Neural cell (in vitro differentiated cells): ENCODE results near the gene LAPTM5. TPM values are rescaled to one million over a fixed set of nuclear protein-coding genes. Genes with fewer than 3 reads are reported as not detected.

Experiments used
- H2AFZ ChIP-seq: fragments of 200-600, 300-800 bp; sonication (generic), shearing (Covaris generic); 2 replicates; pipeline ENCODE4 v1.6.0; 2014; ENCODE audit warnings: low read depth, mild to moderate bottlenecking, antibody characterized with exemption, low read length, moderate library complexity
- H3F3A ChIP-seq: fragments of 200-600 bp; shearing (Covaris generic); 2 replicates; pipeline ENCODE4 v1.6.1; 2016; ENCODE audit warnings: mild to moderate bottlenecking, moderate library complexity, mixed read lengths, antibody characterized with exemption, low read length; ENCODE audit not compliant: insufficient read depth, poor library complexity, severe bottlenecking
- H3K27ac ChIP-seq: fragments of 200-600, 300-800 bp; sonication (generic), shearing (Covaris generic); 2 replicates; pipeline ENCODE4 v1.5.1; 2014; ENCODE audit warnings: mild to moderate bottlenecking, low read length, moderate library complexity
- H3K27me3 ChIP-seq: fragments of 300-800, 200-600 bp; sonication (generic), shearing (Covaris generic); 2 replicates; pipeline ENCODE4 v1.6.0; 2014; ENCODE audit warnings: mild to moderate bottlenecking, low read depth, low read length, moderate library complexity; ENCODE audit not compliant: insufficient read depth
- H3K36me3 ChIP-seq: fragments of 300-800, 200-600 bp; sonication (generic), shearing (Covaris generic); 2 replicates; pipeline ENCODE4 v1.5.1; 2014; ENCODE audit warnings: mild to moderate bottlenecking, antibody characterized with exemption, low read length, moderate library complexity; ENCODE audit not compliant: insufficient read depth
- H3K4me2 ChIP-seq: fragments of 300-800, 200-600 bp; sonication (generic), shearing (Covaris generic); 2 replicates; pipeline ENCODE4 v1.6.0; 2014; ENCODE audit warnings: mild to moderate bottlenecking, low read length
- H3K4me3 ChIP-seq: fragments of 300-800, 200-600 bp; sonication (generic), shearing (Covaris generic); 2 replicates; pipeline ENCODE4 v1.5.1; 2014; ENCODE audit warnings: mild to moderate bottlenecking, low read length, moderate library complexity
- H3K79me2 ChIP-seq: fragments of 200-600 bp; shearing (Covaris generic); replicated peaks from 2 replicates; pipeline ENCODE4 v1.6.0; 2014; ENCODE audit warnings: mild to moderate bottlenecking, low read length, moderate library complexity; ENCODE audit not compliant: insufficient read depth
- H3K9ac ChIP-seq: fragments of 300-800, 200-600 bp; sonication (generic), shearing (Covaris generic); 2 replicates; pipeline ENCODE4 v1.6.1; 2016; ENCODE audit warnings: mild to moderate bottlenecking, low read length, mixed read lengths
- H3K9me2 ChIP-seq: fragments of 200-600 bp; shearing (Covaris generic); 2 replicates; pipeline ENCODE4 v1.6.1; 2016; ENCODE audit warnings: mild to moderate bottlenecking, low read length, mixed read lengths; ENCODE audit not compliant: insufficient read depth
- H3K9me3 ChIP-seq: fragments of 200-600, 300-800 bp; sonication (generic), shearing (Covaris generic); 2 replicates; pipeline ENCODE4 v1.6.1; 2016; ENCODE audit warnings: mild to moderate bottlenecking, mixed run types, low read length, moderate library complexity, mixed read lengths
- H4K20me1 ChIP-seq: fragments of 200-600 bp; shearing (Covaris generic); 2 replicates; pipeline ENCODE4 v1.6.1; 2016; ENCODE audit warnings: mild to moderate bottlenecking, mixed run types; ENCODE audit not compliant: insufficient read depth
- CTCF ChIP-seq: fragments of 450-650 bp; IDR thresholded peaks from 2 replicates; pipeline ENCODE4 v1.5.1; 2014; ENCODE audit warnings: antibody characterized with exemption, mild to moderate bottlenecking, moderate library complexity; ENCODE audit not compliant: poor library complexity, severe bottlenecking
- EP300 ChIP-seq: fragments of 450-650 bp; conservative IDR thresholded peaks from 2 replicates; pipeline ENCODE4 v1.6.1; 2014; ENCODE audit warnings: antibody characterized with exemption, mild to moderate bottlenecking, moderate library complexity; ENCODE audit not compliant: poor library complexity, severe bottlenecking
- EZH2 ChIP-seq: fragments of 200-600, 300-800 bp; shearing (Covaris generic), sonication (generic); IDR thresholded peaks from 2 replicates; pipeline ENCODE4 v1.6.1; 2014; ENCODE audit warnings: antibody characterized with exemption, low read length, borderline replicate concordance, mild to moderate bottlenecking; ENCODE audit not compliant: insufficient read depth, poor library complexity, severe bottlenecking
- MXI1 ChIP-seq: fragments of 450-650 bp; conservative IDR thresholded peaks from 2 replicates; pipeline ENCODE4 v1.6.1; 2014; ENCODE audit warnings: antibody characterized with exemption, mild to moderate bottlenecking; ENCODE audit not compliant: poor library complexity, severe bottlenecking
- POLR2AphosphoS5 ChIP-seq: IDR thresholded peaks from 2 replicates; pipeline ENCODE4 v1.6.1; 2012
- RAD21 ChIP-seq: fragments of 450-650 bp; conservative IDR thresholded peaks from 2 replicates; pipeline ENCODE4 v1.6.1; 2014; ENCODE audit warnings: antibody characterized with exemption, mild to moderate bottlenecking, moderate library complexity
- SMC3 ChIP-seq: fragments of 450-650 bp; conservative IDR thresholded peaks from 2 replicates; pipeline ENCODE4 v1.6.1; 2014; ENCODE audit warnings: antibody characterized with exemption, mild to moderate bottlenecking, moderate library complexity; ENCODE audit not compliant: poor library complexity
- TAF1 ChIP-seq: IDR thresholded peaks from 2 replicates; pipeline ENCODE4 v1.6.1; 2012; ENCODE audit warnings: low read depth
- polyA plus RNA-seq: library from polyadenylated mRNA; depleted of rRNA; stranded (reverse); fragments of >200 nt; gene quantifications from 2 replicates; pipeline ENCODE4 v1.2.3, GENCODE V29; 2014
- TF ChIP-seq, protein P1 (sequence below): IDR thresholded peaks from 2 replicates; pipeline ENCODE4 v1.6.1; 2012; ENCODE audit warnings: borderline replicate concordance

The LAPTM5 gene
- polyA plus RNA-seq, 1 donor from 2014 or later, result 0.12 TPM

GRCh38 chr1:30724175-30724574, 33.4 kb downstream of the LAPTM5 start:
- H2AFZ ChIP-seq, result no peak overlapping the region
- H3K27me3 ChIP-seq, result no peaks in the 10 kb centered on the region
- H3K4me2 ChIP-seq, result no peak overlapping the region
- H3K9me3 ChIP-seq, result no peaks in the 10 kb centered on the region
- no peak overlapping the region for H3K4me3 ChIP-seq
- H3F3A ChIP-seq, result no peaks in the 10 kb centered on the region
- H3K36me3 ChIP-seq, result no peaks in the 10 kb centered on the region
- H3K9ac ChIP-seq, result no peak overlapping the region
- TF ChIP-seq RAD21 (no peak), EZH2 (no peak), TAF1 (no peak), EP300 (no peak), MXI1 (no peak), SMC3 (no peak), POLR2AphosphoS5 (no peak), CTCF (no peak)
- TF ChIP-seq, protein P1, sequence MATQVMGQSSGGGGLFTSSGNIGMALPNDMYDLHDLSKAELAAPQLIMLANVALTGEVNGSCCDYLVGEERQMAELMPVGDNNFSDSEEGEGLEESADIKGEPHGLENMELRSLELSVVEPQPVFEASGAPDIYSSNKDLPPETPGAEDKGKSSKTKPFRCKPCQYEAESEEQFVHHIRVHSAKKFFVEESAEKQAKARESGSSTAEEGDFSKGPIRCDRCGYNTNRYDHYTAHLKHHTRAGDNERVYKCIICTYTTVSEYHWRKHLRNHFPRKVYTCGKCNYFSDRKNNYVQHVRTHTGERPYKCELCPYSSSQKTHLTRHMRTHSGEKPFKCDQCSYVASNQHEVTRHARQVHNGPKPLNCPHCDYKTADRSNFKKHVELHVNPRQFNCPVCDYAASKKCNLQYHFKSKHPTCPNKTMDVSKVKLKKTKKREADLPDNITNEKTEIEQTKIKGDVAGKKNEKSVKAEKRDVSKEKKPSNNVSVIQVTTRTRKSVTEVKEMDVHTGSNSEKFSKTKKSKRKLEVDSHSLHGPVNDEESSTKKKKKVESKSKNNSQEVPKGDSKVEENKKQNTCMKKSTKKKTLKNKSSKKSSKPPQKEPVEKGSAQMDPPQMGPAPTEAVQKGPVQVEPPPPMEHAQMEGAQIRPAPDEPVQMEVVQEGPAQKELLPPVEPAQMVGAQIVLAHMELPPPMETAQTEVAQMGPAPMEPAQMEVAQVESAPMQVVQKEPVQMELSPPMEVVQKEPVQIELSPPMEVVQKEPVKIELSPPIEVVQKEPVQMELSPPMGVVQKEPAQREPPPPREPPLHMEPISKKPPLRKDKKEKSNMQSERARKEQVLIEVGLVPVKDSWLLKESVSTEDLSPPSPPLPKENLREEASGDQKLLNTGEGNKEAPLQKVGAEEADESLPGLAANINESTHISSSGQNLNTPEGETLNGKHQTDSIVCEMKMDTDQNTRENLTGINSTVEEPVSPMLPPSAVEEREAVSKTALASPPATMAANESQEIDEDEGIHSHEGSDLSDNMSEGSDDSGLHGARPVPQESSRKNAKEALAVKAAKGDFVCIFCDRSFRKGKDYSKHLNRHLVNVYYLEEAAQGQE, result no peak
- H3K9me2 ChIP-seq, result no peaks in the 10 kb centered on the region
- no peak overlapping the region for H3K27ac ChIP-seq
- no peaks in the 10 kb centered on the region for H4K20me1 ChIP-seq
- H3K79me2 ChIP-seq, result no peaks in the 10 kb centered on the region

GRCh38 chr1:30723331-30723755, 34.2 kb downstream of the LAPTM5 start, which contains the start of gene MATN1:
Gene MATN1 (minus strand): TSS chr1:30723585. CDS start chr1:30723551, 34 bp downstream.
- Histone ChIP-seq H3K9ac (no peak within 1 kb of the TSS), H3K4me2 (no peak within 1 kb of the TSS), H2AFZ (no peak within 1 kb of the TSS), H3K36me3 (no peaks in the 10 kb centered on the region), H3K27me3 (no peaks in the 10 kb centered on the region), H3K9me3 (no peaks in the 10 kb centered on the region), H3K79me2 (no peaks in the 10 kb centered on the region), H3K9me2 (no peaks in the 10 kb centered on the region), H4K20me1 (no peaks in the 10 kb centered on the region), H3F3A (no peaks in the 10 kb centered on the region), H3K27ac (no peak within 1 kb of the TSS), H3K4me3 (no peak within 1 kb of the TSS)
- TF ChIP-seq RAD21 (no peak), SMC3 (no peak), MXI1 (no peak), TAF1 (no peak), POLR2AphosphoS5 (no peak), EZH2 (no peak), CTCF (no peak)
- TF ChIP-seq, protein P1, result no peak
